HCT116 (cell line): ENCODE measurements around the gene CFAP97D1.

Source experiments
- CTCF ChIP-seq, 3 experiments: fragments of 200-600 bp in 1 of 3; sonication (generic) in 1 of 3; IDR thresholded peaks in 2 of 3; conservative IDR thresholded peaks in 1 of 3; 2 replicates each; pipeline ENCODE4 v1.5.1; 2012 to 2017; ENCODE audit warnings: low read depth in 2 of 3, low read length in 2 of 3, antibody characterized with exemption in 1 of 3, borderline replicate concordance in 1 of 3, control low read depth in 1 of 3, mild to moderate bottlenecking in 1 of 3, mixed read lengths in 1 of 3, mixed run types in 1 of 3, moderate library complexity in 1 of 3; ENCODE audit not compliant: insufficient read depth in 1 of 3
- EGR1 ChIP-seq: IDR thresholded peaks from 2 replicates; pipeline ENCODE4 v1.6.1; 2012; ENCODE audit warnings: low read depth
- EZH2 ChIP-seq: fragments of 200-600 bp; sonication (generic); IDR thresholded peaks from 2 replicates; pipeline ENCODE4 v1.6.1; 2017; ENCODE audit warnings: antibody characterized with exemption, mixed run types
- POLR2A ChIP-seq: IDR thresholded peaks from 2 replicates; pipeline ENCODE4 v1.7.0; 2011; ENCODE audit warnings: borderline replicate concordance; ENCODE audit not compliant: insufficient read depth, insufficient read length; ENCODE audit errors: extremely low read depth
- POLR2AphosphoS5 ChIP-seq: IDR thresholded peaks from 2 replicates; pipeline ENCODE4 v1.6.1; 2011; ENCODE audit warnings: mild to moderate bottlenecking, low read depth, low read length, moderate library complexity
- RAD21 ChIP-seq: IDR thresholded peaks from 2 replicates; pipeline ENCODE4 v1.6.1; 2012; ENCODE audit warnings: low read depth, mild to moderate bottlenecking
- SRF ChIP-seq: IDR thresholded peaks from 2 replicates; pipeline ENCODE4 v1.6.1; 2012; ENCODE audit warnings: low read depth
- YY1 ChIP-seq: IDR thresholded peaks from 2 replicates; pipeline ENCODE4 v1.6.1; 2011; ENCODE audit warnings: low read length, low read depth, moderate library complexity, mild to moderate bottlenecking; ENCODE audit not compliant: insufficient replicate concordance; ENCODE audit errors: extremely low read depth

GRCh38 chr17:43750153-43750552 lies 30.1 kb upstream of the CFAP97D1 start:
- TF ChIP-seq CTCF (IDR thresholded peaks at IDR 0.05 in 2 of 3, conservative IDR thresholded peaks at IDR 0.05 in 1 of 3; ENCODE audit: borderline replicate concordance in 1 of 3, insufficient read depth in 1 of 3, low read depth in 2 of 3, low read length in 2 of 3) (no peak), EGR1 (no peak), SRF (no peak), RAD21 (no peak), POLR2A (no peak), YY1 (no peak), EZH2 (no peak), POLR2AphosphoS5 (no peak)
